Stimulated activated CD8-positive, alpha-beta memory T cell treated with anti-CD3 and anti-CD28 coated beads, Interleukin-7, amount 100 ng/mL, for 48 hours (primary cell): ENCODE data around the gene TAS2R1.

Source experiments
- DNase-seq, 2 donors: peaks; one replicate each; pipeline ENCODE4 v3.0.0-alpha.2; 2020; ENCODE audit warnings: low read depth in 1 of 2; ENCODE audit errors: extremely low read depth in 1 of 2

Gene TAS2R1

GRCh38 chr5:9589049-9589835 is 40.9 kb downstream of the TAS2R1 start:
- DNase-seq = no peak

DNA sequence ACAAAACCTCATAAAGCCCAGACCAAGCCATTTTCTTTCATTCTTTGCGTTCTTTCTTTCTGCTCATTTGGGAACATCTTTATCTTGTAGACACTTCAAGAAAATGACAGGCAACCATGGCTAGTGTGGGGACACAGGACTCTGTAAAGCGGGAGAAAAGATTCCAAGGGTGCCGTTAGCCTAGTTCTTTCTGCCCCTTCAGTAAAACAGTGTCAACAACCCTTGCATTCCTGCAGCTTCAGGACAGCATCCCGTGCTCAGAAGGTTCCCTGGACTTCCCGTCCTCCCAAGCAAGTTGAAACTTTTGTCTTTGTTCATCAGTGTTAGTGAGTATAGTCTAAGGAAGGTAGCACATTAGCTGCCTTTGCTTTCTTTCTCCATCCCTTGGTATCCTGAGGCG is 41.9 kb downstream of the TAS2R1 start:
- no peak for DNase-seq

DNA sequence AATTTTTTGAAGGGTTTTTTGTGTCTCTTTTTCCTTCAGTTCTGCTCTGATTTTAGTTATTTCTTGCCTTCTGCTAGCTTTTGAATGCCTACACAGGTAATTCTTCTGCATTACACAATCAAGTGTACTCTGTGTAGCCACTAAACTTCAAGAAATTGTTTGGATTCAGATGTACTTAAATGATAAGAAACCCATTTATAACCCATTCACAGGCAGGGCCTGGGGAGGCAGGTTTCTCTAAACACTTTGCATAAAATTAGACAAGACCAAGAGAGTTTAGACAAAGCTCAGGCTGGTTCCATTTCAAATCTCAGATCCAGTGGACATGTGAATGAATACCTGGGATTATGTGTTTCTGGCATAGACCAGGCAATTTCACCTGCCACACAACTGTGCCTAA is 43.0 kb downstream of the TAS2R1 start:
- DNase-seq = no peak

DNA sequence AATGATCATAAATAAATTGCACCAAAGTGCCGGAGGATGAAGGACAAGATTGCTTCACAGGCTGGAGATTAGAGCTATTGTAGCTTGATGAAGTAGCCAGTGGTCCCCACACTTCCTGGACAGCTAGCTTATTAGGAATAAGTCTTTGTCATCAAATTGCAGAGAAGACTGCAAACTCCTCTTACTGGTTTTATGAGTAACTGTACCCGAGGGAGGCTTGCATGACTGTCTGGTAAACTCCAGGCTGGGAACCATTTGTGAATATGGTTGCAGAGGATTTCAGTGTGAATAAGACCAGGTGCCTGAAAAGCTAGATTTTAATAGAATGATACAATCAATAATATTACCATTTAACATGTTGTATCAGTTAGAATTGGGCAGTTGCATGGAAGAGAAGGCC is 47.7 kb downstream of the TAS2R1 start:
- DNase-seq = no peak
